HG03039 (cell line): ENCODE measurements around the gene CHSY1.

ENCODE experiments used
- ATAC-seq: cut with Tn5 transposase; IDR thresholded peaks from one replicate; pipeline ENCODE4 v1.9.1; 2021; ENCODE audit warnings: mild to moderate bottlenecking, moderate library complexity; ENCODE audit not compliant: unreplicated experiment

The CHSY1 gene

DNA sequence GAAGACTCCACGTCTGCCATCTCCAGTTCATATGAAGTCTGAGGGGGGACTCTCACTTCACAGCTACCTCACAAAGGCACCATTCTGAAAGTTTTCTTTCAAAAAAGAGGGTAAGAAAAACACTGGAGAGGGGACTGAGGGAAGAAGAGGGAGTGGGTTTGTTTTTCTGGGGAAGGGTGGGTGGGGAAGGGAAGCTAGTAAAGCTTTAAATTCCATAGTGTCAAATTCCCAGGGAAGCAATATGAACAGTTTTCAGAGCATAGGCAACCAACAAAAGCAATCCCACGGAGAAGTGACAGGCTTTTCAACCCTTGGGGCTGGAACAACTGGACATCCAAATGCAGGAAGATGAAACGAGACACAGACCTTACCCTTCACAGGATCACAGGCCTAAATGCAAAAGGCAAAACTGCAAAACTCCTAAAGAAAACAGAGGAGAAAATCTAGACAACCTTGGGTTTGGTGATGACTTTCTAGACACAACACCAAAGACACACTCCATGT lies 61.7 kb downstream of the CHSY1 start:
- no peak for ATAC-seq

DNA sequence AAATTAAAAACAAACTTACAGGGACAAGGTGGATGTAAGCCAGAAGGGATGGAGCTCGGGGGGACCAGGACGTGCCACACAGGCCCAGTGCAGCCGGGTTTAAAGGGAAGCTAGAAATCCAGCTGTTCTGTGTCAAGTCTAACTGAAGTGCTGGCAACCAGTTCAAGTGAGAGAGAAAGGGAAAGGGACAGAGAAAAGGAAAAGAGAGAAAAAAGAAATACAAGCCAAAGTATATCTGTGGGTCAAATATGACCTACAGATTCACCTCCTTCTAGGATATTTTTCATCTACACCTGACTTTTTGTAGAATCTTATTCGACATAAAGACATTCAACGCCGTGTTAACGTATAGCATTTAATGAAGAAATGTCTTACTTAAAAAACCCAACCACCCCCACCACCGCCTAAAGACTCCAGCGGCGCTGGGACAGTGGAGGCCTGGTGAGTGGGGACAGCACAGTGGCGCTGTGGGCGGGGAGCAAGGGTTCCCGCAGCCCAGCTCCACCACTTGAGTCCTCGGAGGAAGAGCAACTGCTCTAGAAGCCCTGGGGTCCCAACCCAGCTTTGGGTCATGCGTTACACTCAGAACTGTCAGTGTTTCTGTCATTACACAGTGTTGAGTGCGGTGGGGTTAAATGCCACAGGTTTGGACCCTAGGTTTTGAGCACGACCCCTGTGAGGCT lies 62.3 kb downstream of the CHSY1 start:
- ATAC-seq: no peak

DNA sequence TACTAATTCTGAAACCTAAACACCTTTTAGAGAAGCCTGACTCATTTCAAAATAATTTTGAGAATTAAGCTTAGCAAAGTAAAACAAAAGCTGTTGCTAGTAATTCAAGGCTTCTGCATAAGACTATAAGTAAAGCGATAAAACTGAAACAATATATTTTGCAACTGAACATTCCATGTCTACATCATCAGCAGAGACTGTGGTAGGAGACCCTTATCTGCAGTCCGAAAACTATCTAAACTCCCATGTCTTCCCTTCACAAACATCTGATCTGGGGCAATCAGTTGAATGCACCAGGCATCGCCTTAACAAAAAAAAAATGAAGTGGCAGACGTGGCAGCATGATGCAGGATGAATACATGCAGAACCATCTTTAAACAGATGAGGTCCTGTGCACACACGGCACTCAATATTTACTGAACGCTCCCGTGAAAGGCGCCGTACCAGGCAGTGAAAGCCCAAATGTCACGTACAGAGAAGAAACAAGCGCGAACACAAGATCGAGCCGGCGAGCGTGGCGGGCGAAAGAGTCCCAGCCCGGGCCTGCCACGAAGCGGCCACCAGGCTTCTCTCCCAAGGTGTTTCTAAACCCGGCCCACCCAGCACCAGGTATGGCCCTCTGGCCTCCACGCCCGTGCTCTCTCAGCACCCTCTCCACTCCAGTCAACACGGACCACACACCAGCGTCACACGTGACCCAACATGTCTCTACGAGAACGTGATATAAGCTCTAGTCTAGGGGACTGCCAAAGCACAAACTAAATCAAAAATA lies 63.0 kb downstream of the CHSY1 start:
- peak; percentile 59 for ATAC-seq

DNA sequence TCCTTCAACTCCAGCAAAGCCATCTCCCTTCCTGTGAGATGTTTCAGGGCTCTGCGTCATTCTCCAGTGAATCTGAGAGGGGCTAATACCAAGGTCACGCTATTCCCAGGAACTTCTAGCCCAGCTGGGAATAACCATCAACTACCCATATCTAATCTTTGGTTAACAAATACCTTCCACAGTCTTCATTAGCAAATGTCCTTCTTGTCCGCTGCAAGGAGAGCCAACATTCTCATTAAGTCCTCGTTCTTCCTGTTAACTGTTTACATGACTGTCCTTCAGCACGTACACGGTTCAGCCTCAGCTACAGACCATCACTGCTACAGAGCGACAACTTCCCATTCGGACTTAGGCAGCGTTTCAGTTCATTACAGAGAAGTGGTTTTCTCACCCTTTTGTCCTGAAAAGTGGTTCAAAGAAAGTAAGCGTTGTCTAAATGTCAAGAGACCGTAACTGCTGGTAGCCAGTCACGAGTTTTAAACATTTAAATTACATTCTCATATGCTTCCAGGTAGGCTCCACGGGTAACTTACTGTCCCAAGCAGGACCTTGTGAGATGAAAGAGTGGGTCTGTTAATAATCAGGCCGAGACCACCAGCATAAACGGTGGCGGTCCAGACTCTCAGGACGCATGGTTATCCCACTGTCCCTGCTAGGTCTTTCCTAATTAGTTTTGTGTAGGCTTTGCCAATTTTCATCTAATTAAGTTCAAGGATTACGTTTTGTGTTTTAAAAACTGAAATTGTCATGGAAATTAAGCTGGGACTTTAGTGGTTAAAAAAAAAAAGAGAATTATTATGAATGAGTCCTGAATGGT lies 63.8 kb downstream of the CHSY1 start:
- ATAC-seq: peak; percentile 16

DNA sequence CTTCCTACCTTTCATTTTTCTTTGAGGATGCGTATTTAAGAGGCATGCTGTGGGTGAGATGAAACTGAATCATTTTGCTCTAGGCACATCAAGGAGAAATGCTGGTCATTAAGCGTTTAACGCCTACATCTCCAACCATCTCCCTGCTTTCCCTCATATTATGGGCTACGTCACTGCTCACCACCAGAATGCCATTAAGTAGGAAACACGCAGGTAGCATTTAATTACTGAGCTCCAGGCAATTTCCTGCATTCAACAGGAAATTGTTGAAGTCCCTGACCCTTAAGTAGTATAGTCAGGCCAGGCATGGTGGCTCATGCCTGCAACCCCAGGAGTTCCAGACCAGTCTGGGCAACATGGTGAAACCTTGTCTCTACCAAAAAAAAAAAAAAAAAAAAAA lies 66.1 kb downstream of the CHSY1 start:
- no peak for ATAC-seq

DNA sequence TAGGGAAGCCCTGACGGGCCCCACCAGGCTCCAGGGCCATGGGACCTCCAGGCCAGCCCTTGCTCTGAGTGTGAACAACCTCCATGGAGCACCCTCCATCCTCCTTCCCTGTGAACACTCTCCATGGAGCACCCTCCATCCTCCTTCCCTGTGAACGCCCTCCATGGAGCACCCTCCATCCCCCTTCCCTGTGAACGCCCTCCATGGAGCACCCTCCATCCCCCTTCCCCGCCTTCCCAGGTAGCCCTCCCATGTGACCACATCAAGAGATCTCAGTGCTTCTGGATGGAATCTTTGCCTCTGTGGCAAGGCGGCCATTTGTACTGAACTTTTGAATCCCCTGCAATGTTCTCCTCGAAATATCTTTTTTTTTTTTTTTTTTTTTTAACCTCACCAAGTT lies 66.5 kb downstream of the CHSY1 start:
- no peak for ATAC-seq

DNA sequence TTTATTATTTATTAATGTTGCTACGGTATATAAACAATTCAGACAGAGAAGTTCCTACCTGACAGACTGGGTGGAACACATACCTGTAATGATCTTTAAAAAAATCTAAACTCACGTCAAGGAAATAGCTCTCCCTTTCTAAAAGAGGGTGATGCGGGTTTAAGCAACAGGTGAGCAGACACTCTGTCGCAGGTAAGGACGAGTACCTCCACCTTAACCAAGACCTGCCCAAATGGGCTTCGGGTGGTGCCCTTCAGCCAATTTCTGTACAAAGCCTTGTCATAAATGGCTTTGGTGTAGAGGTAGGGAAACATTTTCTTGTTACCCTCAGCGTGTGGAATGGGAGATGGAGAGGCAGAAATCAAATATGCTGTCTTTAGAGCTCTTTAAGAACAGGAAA lies 67.0 kb downstream of the CHSY1 start:
- no peak for ATAC-seq

DNA sequence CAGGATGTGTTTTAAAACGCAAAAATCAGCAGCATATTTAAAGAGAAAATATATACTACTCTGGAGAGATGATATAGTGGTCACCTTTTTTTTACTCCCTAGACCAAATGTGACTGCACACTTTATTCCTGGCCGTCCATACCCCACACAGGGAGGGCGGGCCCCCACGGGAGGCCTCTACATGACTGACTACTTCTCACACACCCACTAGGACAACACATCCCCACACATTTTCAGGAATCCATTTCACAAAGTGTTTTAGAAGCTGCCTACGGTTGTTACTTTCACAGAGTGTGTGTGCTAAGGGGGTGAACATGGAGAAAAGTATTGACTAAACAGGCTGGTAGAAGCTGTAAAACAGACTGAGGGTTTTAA lies 67.9 kb downstream of the CHSY1 start:
- ATAC-seq: no peak

DNA sequence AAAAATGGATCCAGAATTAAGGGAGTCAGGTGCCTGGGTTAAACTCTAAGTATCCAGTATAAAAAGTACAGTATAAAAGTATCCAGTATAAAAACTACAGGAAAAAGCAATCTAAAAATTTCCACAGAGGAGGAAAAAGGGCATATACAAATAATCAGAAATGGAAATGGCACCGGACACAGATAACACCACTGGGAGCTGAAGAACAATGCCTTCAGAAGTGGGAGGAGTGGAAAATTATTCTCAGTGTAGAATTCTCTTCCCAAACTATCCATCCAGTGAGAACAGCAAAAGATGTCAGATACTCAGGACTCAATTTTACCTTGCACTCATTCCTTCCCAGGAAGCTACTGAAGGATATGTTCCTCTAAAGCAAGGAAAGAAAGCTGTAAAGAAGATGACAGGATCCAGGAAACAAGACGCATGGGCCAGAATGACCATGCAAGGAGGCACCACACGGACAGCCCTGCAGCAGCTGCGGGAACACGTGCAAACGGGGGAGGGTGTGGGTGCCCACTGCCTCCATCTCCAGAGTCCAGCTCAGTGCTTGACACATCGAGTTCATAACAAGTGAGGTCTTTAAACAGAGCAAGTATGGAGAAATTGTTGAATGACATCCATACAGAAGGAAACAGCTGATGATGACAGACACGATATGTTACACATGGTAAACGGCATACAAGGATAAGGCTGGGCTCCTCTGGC lies 68.5 kb downstream of the CHSY1 start:
- no peak for ATAC-seq

DNA sequence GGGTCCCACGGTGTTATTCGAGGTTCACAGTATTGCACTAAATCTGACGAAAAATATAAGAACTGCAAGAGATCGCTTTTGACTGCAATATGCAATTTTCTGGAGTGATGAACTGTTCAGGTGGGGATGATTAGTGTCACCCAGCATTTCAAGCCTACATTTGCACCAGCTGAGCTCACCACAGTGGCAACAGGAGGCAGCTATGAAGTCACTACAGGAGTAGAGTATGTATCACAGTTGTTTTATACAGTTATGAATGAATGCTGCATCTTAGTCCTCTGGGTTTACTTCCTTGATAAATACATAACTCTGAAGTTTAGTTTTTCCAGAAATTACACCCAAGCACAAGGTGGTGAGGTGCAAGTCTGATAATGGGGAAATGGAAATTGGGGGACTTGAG lies 69.6 kb downstream of the CHSY1 start:
- ATAC-seq: no peak

DNA sequence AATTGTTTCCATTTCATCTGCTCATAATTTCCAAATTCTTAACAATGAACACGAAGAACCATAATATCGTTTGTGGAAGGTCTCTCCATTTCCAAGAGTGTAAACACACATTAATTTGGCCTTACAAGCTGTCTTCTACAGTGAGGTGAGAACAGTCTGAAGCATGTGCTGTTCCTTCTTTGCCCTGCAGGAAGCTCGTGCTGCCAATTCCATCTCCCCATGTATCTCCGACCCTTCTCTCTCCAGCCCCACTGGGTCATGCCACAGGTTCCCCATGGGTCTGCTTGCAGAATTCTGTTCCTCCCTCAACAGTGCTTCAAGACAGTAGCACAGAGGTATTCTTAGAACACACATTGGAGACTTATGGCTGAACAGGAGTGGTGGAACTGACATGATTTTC lies 70.5 kb downstream of the CHSY1 start:
- ATAC-seq: no peak

DNA sequence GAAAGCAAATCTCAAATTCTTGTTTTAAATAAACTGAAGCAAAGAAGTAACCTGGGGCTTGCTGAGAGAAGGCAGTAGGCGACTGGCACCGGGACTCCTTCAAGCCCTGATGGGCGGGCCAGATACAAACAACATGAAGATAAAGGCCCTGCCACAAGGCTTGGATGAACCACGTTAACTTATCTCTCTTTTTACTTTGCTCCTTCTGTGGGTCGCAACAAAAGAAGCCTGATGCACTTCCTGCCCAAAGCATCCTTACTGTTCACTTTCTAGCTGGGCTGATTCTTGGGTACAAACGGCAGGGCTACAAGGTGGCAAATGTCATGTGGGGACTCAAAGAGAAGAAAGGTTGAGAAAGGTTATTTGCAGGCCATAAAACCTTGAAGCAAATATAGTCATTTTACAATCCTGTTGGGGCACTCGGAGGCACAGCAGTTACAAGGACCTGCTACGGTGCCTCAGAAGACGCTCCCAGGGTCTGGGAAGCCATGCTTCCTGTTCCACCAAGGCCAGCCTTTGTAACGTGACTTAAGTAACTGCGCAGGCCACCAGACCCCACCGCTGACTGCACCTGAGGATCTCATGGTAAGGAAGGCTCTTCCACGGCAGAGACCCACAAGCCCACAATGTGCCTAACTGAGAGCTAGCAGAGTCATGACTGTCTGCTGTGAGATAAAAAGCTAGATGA lies 71.1 kb downstream of the CHSY1 start:
- no peak for ATAC-seq

DNA sequence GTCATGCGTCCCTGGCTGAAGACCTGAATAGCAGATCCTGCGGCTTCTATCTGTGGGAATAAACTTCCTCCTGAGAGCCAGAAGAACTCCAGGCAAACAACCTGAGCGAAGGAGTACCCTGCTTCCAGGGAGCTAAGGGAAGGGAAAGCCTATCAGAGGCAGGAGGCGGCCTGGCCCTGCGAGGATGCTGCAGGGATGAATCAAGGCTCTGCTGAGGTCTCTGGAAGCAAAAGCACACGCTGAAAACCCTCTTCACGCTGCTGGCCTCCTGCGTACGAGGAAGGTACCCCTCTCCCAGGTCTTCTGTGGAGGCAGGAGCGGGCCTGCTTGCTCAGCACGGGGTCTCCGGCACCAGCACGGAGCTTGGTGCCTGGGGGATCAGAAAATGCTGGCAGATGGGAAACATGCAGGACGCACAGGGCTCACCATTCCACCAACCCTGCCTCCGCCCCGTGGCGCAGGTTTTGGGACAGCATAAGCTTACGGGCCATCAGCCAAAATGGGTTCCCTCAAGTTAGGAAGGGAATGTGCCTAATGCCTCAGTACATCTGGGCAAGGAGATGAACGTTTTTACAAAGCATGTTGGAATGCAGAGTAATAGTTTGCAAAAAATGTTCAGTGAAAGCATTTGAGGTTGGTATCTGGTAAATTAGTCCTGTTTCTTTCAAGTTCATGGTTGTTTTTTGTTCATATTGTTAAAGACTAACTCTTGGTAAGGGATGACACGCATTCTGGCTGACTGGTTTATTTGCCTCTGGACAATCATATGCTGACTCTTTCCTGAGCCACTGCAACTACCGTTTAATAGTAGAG lies 72.3 kb downstream of the CHSY1 start:
- no peak for ATAC-seq

DNA sequence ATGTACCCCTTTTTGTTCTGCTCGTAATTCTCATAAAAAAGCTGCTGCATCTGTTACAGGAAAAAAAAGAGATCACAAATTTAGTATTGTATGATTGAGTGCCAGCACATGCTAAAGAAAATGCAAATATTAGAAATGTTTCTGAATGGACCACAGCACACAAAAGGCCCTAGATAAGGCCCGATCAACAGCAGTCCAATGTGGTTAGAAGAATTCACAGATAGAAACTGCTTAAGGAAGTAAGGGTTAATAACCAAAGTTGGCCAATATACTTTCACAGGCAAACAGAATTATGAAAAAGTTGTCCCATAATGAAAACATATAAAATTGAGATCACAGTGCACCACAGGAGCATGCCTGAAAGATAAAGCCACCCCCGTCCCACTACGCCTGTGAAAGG lies 72.9 kb downstream of the CHSY1 start:
- no peak for ATAC-seq

DNA sequence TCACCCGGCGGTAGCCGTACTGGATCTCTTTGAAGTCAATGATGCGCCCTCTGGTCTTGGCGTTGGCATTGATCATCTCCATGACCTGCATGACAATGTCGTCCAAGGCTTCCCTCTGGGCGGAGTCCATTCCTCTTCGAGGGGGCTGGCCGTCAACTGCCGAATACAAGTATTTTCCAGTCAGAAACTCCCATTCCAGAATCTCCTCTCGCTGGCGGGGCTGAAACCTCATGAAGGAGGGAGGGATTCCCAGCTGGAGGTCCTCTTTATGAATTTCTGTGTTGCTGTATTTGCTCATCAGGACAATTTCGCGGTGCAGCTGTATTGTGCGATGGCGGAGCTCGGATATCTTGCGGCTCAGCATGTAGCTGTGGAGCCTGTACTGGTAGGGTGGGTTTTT lies 73.4 kb downstream of the CHSY1 start:
- no peak for ATAC-seq

DNA sequence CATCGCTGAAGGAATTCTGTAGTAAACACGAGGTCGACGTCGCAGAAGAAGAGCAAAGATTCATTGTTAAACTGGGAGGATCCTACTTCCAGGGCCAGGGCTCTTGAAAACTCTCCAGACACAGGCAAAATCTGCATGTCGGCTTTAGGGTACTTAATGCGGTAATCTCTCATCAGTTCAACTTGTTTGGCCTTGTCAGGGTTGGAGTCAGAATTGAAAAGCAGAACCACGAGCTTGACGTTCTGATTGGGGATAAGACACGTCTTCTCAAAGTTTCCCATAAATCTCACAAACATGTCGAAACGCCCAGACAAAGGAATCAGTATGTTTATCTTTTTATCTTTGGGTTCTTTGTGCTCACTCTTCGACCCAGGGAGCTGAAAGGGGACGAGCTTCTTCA lies 74.0 kb downstream of the CHSY1 start:
- no peak for ATAC-seq

DNA sequence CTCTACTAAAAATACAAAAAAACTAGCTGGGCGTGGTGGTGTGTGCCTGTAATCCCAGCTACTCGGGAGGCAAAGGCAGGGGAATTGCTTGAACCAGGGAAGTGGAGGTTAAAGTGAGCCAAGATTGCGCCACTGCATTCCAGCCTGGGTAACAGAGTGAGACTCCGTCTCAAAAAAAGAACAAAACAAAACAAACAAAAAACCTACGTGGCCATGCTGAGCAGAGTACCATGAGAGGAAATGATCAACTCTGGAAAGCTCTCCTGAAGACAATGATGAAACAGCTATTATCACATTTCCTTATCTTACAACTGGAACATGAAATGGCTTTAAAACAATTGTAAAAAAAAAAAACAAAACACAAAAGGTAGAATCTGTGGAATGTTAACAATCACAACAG lies 75.2 kb downstream of the CHSY1 start:
- no peak for ATAC-seq

DNA sequence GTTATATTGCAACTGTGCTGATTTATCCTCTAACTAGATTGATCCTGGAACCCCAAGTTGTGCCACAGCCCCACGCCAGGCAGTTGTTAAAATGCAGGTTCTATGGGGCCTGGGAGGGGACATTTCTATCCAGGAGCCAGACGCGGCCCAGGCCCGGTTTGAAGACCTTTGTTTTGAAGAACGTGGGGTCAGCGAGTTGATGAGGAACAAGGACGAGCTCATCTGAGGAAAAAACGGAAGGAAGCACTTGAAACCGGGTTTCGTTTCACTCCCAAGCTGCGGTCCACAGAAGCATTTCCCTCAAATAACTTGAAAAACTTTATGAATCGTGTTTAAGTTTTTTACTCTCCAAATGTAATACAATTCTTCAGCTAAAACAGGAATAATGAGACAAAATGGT lies 76.4 kb downstream of the CHSY1 start:
- ATAC-seq: no peak

DNA sequence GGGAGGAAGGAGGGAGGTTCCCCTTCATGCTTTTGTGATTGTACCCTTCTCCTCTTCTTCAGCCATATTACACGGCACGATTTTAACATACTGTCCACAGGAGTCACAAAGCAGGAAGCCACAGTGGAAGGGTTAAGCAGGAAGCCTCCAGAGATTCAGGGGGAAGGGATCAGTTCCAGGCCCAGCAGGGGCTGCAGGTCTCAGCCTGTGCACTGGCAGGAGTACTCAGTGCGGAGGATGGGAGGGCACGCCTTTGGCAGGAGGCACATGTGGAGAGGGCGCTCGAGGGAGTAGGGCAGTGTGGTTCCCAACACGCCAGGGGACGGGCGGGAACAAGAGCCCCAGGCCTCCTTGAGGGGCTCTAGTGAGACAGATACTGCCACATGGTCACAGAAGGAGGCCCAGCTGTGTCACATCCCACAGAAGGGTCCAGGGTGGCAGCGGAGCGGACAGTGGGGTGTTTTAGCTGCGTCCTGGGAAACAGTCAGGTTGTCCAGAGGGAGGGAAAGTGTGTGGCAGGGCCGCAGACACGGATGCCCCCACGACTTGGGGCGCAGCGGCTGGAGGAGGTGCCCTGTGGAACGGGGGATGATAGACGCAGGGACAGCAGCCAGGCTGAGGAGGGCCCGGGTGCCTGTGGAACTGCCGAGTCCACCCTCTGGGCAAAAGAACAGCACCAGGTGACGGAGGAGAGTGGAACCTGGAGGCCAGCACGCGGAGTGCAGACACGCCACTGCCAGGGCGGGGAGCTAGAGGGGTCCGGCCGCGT lies 77.5 kb downstream of the CHSY1 start:
- ATAC-seq: no peak
